ENCODE measurements around the gene AMIGO1.
A peak's percentile ranks its signal among the peaks of the same experiment; 100 is the strongest.

The AMIGO1 gene

DNA sequence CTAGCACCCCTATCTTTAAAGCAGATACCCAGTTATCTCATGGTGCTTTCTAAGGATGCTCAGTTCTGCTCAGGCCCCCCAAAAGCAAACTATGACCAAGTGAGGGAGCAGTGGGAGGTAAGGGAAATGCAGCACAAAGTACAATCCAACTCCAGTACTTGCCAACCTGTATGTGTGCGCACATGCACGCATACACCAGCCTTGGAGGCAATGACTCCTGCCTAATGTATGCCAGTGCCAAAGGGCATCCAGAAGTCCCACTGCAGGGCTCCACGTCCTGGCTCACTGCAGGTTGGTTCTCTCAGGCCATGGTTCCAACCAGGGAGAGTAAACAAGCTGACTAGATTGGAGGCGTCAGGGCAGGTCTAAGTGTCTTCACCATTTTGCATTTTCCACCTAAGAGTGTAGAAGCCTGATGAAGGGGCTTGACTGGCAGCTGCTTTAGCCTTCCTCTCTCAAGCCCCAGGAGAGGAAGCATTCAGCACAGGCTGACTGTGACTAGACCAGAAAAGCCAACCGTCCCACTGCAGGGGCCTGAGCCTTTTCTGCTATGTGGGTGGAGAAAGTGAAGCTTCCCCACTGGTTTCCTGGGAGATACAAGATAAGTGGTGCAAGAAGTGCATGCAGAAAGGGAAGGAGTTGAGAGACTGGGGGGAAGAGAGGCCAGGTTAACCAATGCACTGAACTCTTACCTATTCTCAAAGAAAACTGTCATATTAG lies 7.7 kb downstream of the AMIGO1 start:
- no peak for DNase-seq

DNA sequence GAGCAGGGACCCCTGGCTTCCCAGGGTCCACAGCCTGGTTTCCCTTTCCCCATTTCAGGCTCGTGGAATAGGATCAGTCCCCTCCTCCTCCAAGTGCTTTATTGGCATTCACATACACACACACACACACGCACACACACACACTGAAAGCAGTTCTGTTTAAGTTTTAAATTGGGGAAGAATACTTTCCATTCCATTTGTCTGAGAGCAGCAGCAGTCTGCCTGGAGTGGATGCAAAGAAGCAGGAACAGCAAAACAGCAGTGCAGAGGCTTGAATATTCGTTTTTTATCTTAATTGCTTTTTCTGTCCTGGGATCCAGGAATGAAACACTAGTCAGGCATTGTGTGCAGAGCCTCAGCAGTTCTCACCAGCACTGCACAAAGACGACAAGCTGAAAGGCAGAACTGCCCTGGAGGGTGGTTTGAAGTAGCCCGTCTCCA lies 8.6 kb downstream of the AMIGO1 start:
- DNase-seq, result no peak

DNA sequence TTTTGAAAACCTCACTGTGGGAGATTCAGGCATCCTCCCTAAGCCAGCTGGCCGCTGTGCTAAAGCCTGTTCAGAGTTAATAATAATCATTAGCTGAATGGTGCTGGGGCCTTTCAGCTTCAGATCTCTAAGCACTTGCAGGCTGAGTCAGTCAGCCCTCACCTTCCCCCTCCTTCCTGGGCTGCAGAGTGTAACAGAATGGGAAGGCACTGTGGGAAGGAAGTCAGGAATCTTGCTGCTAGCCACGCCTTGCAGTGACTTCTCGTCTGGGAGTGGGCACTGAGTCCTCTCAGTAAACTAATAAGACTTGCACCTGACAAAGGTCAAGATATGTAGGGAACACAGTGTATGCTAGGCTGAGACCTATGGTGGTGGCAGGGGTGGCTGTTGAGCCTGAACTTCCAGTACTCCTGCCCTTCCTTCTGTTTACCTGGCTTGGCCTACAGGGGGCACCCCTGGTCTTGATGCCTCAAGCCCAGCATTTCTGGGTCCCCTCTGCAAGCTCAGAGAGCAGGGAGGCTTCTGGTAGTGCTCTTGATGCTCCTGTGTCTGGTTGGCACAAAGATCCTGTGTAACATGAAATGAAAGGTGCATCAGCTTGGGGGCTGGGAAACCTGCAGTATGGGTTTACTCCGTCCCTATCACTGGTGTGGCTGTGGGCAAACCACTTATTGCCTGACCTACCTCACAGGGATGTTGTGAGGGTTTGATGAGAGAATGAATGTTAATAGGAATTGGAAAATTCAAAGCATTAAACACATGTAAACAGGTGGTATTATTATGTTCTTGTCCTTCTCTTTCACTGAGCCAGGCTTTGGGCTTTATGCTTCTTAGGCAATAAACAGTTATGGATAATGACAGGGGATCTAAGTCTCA lies 9.6 kb downstream of the AMIGO1 start:
- DNase-seq, result peak; percentile 32

DNA sequence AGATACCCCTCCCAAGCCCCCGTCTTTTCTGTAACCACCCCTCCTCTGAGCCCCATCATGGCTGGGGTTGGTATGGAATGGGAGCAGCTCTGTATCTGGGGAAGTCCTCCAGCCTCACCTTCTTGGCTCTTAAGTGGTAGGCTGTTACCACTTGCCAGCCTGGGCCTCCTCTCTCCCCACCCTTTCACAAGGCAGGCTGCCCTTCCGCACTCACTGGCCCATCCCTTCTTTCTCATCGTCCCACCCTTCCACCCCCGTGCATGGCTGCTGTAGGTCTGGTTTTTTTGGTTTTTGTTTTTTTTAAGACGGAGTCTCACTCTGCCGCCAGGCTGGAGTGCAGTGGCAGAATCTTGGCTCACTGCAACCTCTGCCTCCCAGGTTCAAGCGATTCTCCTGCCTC lies 10.4 kb downstream of the AMIGO1 start:
- no peak for DNase-seq

DNA sequence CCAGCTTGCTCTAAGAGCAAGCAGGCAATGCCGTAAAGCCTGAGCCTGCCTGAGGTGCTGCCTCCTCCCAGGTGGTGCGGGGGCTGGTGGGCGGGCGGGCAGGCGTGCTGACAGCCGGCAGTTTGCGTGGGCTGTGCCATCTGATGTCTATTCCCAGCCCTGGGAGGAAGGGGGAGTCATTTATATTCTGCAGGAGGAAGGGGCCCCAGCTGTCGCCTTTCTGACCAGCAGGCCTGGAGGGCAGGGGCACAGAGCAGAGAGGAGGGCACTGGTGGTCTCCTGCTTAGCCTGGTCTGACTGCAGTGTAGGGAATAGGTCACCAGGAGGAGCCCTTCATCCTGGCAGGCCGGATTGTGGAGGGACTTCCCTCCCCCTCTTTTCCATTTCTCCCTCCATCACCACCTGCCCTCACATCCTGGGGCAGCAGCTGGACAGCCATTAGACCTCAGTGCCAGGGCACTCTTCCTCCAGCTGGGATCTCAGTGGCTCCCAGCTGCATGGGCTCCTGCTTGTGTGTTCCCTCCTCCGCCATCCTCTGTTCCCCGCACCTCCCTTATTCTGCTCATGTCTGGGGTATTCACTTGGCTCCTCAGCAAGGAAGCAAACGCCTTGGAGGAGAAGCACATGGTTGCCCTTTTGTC lies 11.2 kb downstream of the AMIGO1 start:
- peak; percentile 46 for DNase-seq

DNA sequence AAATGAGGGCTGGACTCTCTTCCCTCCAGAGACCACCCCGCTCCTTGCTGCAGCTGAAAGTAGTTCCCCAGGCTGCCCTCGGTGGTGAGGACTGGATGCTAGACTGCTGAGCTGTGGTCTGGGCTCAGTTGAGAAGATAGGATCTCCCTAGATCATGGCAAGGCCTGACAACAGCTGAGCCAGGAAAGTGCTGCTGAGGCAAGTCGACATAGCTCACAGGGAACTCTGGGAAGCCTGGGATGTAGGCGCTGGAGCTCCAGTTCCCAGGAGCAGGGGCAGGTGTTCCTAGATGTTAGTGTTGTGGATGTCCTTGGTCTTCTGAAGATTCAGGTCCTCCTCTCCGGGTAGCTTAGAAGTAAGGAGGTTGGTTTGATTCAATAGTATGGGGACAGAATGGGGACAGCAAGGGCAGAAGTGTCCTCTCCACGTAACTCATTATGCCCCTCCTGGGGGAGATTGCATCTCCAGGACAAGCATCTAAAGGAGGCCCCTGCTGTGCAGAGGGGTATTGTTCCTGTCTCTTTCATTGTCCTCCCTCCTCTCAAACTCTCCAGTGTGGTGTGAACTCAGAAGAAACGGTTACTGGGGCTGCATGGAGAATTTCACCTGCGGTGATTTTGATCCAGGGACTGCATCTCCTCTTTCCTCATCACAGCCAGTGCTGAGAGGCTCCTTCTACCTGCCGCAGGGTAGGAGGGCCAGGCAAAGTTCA lies 11.9 kb downstream of the AMIGO1 start:
- no peak for DNase-seq

DNA sequence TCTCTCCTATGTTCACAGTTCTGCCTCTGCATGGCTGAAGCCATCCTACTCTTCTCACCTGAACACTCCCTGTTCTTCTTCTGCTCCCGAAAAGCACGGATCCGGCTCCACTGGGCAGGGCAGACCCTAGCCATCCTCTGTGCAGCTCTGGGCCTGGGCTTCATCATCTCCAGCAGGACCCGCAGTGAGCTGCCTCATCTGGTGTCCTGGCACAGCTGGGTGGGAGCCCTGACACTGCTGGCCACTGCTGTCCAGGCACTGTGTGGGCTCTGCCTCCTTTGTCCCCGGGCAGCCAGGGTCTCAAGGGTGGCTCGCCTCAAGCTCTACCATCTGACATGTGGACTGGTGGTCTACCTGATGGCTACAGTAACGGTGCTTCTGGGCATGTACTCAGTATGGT lies 13.8 kb downstream of the AMIGO1 start:
- DNase-seq, result no peak

DNA sequence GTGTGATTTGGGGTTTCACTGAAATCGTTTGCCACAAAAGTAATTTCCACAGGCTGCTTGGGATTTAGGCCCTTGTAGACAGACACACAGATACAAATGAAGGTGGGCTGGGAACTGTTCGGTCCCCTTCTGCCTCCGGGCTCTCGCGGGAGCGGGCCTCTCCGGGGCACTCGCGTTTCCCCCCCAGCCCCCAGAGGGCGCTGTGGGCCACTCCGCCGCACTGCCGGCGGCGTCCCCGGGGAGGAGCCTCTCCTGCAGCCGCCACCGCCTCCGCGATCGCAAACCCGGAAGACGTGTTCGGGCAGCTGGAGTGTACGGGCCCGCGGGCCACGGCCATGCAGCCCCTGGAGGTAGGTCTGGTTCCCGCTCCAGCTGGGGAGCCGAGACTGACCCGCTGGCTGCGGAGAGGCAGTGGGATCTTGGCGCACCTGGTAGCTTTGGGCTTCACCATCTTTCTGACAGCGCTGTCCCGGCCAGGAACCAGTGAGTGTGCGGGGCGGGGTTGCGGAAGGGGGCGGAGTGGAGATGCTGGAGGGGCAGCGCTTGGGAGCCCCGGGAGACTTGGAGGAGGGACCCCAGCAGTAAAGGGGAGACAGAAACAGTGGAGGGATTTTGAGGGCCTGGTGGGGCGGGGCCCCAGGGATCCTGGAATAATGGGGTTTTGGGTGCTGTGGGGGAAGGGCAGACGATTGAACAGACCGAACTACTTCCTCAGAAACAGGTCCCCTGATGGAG lies 15.6 kb downstream of the AMIGO1 start, which contains the start of gene CYB561D1:
CYB561D1 (plus strand) TSS at position 290 of the 735 bp plus-strand sequence; CDS start at position 336, 46 bp downstream.
- peak; percentile 87 for DNase-seq

DNA sequence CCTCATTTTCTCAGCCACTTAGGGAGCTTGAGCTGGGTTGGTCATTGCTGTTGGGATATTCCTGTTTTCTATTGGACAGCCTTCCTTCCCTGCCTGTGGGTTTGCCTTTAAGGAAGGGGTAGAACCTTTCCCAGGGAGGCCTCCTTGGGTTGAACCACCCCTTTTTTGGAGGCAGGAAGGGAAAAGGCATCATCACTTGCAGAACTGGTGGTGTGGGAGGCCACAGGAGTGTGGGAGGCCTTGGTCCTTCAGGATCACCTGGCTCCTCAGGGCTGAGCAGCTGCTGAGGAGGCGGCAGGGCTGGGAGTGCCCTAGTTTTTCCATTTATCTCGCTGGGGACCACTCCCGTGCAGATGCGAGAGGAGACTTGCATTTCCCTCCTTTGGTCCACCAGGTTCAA lies 16.3 kb downstream of the AMIGO1 start:
- DNase-seq, result no peak

DNA sequence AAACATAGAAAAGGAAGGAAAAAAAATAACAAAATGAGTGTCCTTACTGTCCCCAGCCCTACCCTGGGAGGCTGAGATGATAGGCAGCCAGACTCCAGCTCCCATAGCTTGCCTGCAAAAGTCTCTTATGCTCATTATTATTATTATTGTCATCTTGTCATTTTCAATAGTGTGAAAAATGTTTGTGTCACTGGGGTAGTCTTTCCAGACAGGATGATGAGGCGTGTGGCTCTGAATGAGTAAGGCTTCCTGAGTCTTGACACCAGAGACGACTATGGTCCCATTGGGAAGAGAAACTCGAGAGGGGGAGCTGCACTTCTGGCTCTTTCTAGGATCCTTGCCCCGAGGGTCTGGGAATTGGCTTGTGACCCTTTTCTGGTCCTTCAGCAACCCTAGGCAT lies 16.7 kb downstream of the AMIGO1 start:
- no peak for DNase-seq

DNA sequence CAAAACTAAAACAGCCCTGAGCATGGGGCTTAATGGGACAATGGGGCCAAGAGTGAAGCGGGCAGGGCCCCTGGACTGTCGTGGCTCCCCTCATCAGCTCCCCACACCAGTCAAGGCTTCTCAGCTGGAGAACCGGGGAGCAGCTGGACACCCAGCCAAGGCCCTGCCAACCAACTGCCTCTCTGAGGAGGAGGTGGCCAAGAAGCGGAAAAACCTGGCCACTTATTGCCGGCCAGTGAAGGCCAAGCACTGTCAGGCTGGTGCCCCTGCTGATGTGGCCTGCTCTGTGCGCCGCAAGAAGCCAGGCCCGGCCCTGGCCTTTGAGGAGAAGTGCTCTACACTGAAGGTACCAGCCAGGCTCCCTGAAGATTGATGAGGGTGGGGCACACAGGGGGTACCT lies 18.2 kb downstream of the AMIGO1 start:
- DNase-seq, result no peak

DNA sequence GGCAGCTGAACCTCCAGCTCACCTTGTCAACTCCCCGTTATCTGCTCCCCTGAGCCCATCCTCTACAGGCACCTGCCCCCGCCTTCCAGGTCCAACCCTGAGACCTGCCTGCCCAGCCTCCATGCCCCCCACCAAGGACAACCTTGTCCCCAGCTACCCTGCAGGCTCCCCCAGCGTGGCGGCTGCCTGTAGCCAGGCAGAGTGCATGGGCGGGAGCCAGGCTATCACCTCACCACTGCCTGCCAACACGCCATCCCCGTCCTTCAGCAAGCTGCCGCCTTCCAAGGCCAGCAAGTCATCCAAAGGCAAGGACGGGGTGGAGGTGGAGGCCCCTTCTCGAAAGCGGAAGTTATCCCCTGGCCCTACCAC lies 18.6 kb downstream of the AMIGO1 start:
- DNase-seq, result no peak

DNA sequence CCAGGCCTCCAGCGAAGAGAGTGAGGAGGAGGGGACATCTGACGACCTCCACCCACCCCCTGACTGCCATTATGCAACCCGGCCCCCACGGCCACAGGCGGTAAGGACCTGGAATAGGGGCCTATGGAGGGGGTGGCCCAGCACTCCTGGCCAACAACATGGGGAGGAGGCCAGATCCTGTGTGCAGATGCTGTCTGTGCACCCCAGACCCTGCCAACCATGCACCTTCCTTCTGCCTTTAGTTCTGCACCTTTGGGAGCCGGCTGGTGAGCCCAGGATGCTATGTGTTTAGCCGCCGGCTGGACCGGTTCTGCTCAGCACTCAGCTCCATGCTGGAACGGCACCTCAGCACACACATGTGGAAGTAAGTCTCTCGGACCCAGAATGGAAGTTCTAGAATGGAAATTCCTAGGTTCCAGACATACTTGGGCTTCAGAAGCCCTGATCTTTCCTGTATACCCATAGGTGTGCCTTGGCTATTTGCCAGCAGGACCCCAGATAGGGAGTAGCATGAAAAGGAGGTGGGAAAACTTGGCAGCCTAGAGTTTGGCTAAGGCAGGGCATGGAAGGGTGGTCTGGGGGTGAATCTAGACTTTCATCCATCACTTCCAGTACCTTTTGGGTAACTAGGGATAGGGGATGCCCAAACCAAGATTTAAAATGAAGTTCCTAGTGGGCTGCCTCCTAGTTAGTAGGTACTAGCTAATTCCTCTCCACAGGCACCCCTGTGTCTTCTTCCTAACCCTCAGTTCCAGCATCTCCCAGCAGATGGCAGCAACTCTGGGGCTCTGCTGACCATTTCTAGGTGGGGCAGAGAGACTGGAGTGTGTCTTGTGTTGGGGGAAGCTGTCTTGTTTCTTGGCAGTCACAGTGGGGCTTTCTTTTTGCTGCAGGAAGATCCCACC lies 19.2 kb downstream of the AMIGO1 start:
- DNase-seq, result peak; percentile 68

DNA sequence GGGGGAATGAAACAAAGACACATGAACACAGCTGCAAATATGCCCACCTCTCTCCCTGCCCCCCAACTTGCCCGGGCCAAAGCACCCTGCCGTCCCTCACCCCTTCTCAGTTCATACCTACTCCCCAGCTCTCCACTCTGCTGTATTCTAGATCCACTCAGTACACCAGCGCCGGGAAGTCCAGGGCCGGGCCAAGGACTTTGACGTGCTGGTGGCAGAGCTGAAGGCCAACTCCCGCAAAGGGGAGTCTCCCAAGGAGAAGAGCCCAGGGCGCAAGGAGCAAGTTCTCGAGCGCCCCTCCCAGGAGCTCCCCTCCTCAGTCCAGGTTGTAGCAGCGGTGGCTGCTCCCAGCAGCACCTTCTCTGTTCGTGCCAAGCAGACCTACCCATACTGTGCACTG lies 20.8 kb downstream of the AMIGO1 start:
- DNase-seq, result no peak

DNA sequence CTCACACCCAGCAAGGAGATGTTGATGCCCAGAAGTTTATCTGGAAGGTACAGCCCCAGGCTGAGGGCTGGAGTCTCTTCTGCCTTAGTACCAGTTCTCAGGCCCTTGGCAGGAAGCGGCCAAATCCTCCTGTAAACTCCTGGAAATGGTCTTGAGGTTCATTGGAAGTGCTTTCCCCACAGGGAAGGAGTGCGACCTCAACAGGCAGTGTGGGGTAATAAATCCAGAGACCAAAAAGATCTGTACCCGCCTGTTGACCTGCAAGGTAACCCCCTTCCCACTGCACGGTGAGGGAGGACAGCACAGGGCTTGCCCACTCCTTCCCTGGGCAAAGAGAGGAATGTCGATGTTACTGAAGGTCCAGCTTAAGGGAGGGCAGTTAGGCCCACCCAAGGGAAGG lies 21.3 kb downstream of the AMIGO1 start:
- DNase-seq, result no peak

DNA sequence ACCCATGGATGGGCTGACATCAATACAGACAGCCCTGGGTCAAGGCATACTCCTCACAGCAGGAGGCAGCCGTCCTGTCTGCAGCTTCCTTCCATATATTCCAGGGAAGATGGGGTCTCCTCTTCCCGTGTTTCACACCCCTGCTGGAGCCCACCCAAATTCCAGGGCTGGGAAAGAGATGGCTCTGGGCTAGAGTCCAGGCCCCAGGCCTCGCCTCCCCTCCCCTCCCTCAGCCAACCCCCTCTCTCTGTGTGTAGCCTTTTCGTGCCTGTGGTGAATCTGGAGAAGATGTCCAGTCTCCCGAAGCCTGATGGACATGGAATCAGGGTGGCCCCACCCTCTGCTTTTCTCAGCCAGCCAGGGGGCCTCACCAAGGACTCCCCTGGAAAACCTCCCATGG lies 22.3 kb downstream of the AMIGO1 start:
- DNase-seq, result no peak

DNA sequence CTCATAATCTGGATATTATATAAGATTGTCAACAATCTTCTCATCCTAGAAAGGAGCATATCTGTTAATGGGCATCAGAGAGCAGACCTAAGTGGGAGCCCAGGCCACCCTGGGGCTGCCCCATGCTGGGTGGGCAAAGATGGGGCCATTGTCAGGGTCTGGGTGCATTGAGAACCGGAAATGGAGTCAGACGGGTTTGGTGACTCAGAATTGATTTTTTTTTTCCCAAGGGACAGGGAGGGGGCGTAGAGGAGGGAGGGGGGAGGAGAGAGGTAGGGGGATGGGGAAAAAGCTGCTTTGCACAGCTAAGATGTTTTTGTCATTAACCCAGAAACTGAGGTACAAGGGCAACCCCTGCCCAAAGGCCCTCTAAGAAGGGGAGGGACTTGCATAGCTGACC lies 24.5 kb downstream of the AMIGO1 start:
- no peak for DNase-seq

DNA sequence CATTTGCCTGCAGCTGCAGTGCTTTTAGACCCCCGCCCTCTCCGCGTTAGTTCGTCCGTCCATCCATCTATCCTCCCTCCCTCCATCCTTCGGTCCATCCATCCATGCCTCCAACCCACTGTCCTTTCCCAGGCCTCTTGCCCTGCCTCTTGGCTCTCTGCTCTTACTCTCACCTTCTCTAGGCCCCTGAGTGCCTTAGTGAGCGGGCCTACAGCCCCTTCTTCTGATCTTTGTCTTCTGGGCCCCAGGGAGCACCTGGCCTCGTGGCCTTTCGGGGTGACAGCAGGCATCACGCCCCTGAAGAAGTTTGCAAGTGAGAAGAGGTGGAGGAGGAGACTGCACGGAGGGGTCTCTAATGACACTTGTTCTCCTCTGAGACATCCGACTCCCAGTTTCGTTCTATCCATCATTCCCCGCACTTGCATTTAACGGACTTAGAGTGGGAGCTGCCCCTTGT lies 25.0 kb downstream of the AMIGO1 start:
- DNase-seq, result no peak

DNA sequence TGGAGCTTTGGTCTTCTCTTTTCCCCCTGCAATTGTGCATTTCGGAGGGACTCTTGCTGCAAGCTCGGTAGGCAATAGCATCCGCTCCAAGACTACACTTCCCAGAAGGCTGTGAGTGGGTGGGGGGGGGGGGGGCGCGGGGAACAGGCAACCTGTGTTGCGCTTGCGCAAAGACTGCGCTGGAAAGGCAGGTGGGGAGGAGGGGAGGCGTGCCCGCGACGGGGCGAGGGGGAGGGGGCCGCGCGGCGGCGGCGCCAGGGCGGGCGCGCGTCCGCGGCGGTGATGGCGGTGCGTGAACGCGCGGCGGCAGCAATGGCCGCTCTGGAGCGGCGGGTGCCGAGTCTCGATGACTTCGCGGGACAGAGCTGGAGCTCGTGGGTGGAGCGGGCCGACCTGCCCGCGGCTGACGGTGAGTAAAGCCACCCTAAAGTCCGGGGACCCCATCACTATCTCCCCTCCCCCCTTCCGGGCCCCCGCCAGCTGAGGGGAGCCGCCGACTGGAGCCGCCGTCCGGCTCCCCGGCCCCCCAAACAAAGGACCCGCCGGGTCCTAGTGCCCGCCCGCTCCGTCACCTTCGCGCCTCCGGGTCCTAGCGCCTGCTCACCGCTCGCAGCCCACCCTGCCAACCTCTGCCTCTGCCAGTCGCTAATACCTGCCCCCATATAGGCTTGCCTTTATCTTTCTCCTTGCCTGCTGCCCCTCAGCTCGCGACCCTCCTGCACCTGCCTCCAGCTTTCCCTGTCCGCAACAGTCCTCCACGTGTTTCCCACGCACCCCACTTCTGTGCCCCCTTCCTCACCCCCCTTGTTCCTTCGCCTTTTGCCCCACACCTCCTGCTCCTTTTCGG lies 25.6 kb downstream of the AMIGO1 start, which contains the start of gene ATXN7L2:
ATXN7L2 (plus strand) TSS at position 234 of the 847 bp plus-strand sequence; CDS start at position 283, 49 bp downstream.
- DNase-seq, result peak; percentile 85
